BE2C (cell line): ENCODE measurements around the gene MAP3K15.

Experiments used
- DNase-seq: peaks from one replicate; pipeline ENCODE4 v3.0.0-alpha.2; 2020
- H3K27me3 ChIP-seq: fragments of 250-450 bp; sonication (Bioruptor Pico); 2 replicates; pipeline ENCODE4 v1.5.1; 2020; ENCODE audit warnings: mild to moderate bottlenecking
- H3K36me3 ChIP-seq: fragments of 250-450 bp; sonication (Bioruptor Pico); 2 replicates; pipeline ENCODE4 v1.5.1; 2020; ENCODE audit warnings: mild to moderate bottlenecking
- H3K4me1 ChIP-seq: fragments of 250-450 bp; sonication (Bioruptor Pico); 2 replicates; pipeline ENCODE4 v1.5.1; 2020
- H3K4me3 ChIP-seq: 2 replicates; pipeline ENCODE4 v1.5.1; 2011; ENCODE audit warnings: low read depth, low read length
- H3K9me3 ChIP-seq: fragments of 250-450 bp; sonication (Bioruptor Pico); 2 replicates; pipeline ENCODE4 v1.5.1; 2020
- CTCF ChIP-seq: IDR thresholded peaks from 2 replicates; pipeline ENCODE4 v1.5.1; 2012; ENCODE audit warnings: mild to moderate bottlenecking, low read depth, low read length

Gene MAP3K15

GRCh38 chrX:19373351-19373891 lies 141.9 kb downstream of the MAP3K15 start:
- no peak for TF ChIP-seq CTCF
- no peak overlapping the region for H3K4me3 ChIP-seq
- DNase-seq: no peak

DNA sequence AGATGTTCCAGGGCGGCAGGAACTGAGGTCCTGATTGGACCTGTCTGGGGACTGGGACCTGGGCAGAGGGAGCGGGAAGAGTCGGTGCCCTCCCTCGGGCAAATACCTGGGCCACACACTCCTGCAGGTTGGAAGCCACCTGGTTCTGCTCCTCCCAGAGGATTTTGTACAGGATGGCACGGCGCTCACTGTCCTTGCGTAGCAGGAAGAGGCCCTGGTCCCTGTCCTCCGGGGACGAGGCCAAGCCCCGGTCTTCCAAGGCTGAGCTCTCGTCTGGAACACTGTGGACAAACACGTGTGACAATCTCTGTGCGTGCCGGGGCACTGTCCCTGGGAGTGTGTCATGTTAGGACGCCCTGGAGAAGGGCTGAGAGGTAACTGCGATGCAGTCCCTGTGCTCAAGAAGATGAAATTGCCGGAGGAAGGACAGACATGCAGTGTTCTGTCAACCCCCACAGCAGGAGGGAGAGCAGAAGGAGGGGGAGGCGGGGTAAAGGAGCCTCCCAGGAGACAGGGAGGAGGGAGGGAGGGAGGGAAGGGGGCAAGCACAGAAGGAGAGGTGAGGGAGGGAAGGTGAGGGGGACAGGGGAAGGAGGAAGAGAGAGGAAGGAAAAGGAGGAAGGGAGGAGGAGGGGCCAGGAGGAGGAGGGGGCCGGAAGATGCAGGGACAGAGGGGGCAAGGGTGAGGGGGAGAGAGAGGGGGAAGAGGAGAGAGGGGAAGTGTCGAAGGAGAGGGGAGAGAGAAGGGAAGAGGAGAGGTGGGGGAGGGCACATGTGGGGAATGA lies 142.6 kb downstream of the MAP3K15 start:
- H3K36me3 ChIP-seq: no peaks in the 10 kb centered on the region
- H3K9me3 ChIP-seq: no peaks in the 10 kb centered on the region
- H3K4me3 ChIP-seq: peak overlapping the region; percentile 57
- H3K27me3 ChIP-seq: no peaks in the 10 kb centered on the region
- peak; percentile 12 for DNase-seq
- no peak for TF ChIP-seq CTCF
- H3K4me1 ChIP-seq: no peaks in the 10 kb centered on the region

More at GRCh38 chrX:19373351-19373891, 141.9 kb downstream of the MAP3K15 start:
- Histone ChIP-seq H3K36me3 (no peaks in the 10 kb centered on the region), H3K9me3 (no peaks in the 10 kb centered on the region), H3K27me3 (no peaks in the 10 kb centered on the region), H3K4me1 (no peaks in the 10 kb centered on the region)

DNA sequence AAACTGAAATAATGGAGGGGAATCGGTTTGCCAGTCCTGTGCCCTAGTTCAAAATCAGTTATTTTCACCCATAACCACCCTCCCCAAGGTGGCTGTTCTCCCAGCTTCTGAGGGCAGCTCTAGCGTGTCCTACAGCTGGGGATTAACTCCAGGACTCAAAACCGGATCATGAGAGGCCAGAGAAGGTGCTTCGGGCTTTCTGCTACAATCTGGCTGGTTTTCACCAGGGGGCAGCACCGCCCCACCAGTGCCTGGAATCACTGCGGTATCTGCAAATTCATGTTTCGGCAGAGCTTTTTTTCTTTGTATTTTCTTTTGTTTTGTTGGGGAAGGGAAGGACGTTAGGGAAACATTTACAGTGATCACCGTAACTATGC lies 143.2 kb downstream of the MAP3K15 start:
- no peaks in the 10 kb centered on the region for H3K9me3 ChIP-seq
- H3K4me1 ChIP-seq: no peaks in the 10 kb centered on the region
- DNase-seq: peak; percentile 64
- TF ChIP-seq CTCF: peak; percentile 82
- no peaks in the 10 kb centered on the region for H3K36me3 ChIP-seq
- no peaks in the 10 kb centered on the region for H3K27me3 ChIP-seq
- peak overlapping the region; percentile 57 for H3K4me3 ChIP-seq

- no peak for DNase-seq
- H3K4me3 ChIP-seq: no peak overlapping the region
Observed at GRCh38 chrX:19370061-19370460, 145.2 kb downstream of the MAP3K15 start.

DNA sequence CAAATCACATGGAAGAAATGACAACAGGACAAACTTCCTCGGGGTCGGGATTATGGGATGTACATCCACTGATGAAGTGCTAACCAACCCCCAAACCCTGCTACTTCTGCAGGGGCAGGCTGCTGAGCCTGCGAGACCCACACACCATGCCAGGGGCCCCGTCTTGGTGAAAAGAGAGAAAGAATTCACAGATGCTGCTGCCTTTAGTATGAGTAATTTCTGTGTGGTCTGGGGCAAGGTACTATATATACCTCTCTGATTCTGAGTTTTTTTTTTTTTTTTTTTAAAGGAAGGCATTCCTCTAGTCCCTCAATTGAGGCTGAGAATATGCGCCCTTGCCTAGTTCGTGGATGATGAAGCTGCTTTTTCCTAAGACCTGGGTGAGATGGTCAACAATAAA lies 146.7 kb downstream of the MAP3K15 start:
- H3K4me3 ChIP-seq: no peak overlapping the region
- no peaks in the 10 kb centered on the region for H3K27me3 ChIP-seq
- no peaks in the 10 kb centered on the region for H3K9me3 ChIP-seq
- H3K36me3 ChIP-seq: no peaks in the 10 kb centered on the region
- no peak for DNase-seq
- H3K4me1 ChIP-seq: no peaks in the 10 kb centered on the region
- no peak for TF ChIP-seq CTCF

More at GRCh38 chrX:19370061-19370460, 145.2 kb downstream of the MAP3K15 start:
- H3K4me1 ChIP-seq: no peaks in the 10 kb centered on the region
- no peaks in the 10 kb centered on the region for H3K36me3 ChIP-seq
- TF ChIP-seq CTCF: no peak
- H3K9me3 ChIP-seq: no peaks in the 10 kb centered on the region
- no peaks in the 10 kb centered on the region for H3K27me3 ChIP-seq

DNA sequence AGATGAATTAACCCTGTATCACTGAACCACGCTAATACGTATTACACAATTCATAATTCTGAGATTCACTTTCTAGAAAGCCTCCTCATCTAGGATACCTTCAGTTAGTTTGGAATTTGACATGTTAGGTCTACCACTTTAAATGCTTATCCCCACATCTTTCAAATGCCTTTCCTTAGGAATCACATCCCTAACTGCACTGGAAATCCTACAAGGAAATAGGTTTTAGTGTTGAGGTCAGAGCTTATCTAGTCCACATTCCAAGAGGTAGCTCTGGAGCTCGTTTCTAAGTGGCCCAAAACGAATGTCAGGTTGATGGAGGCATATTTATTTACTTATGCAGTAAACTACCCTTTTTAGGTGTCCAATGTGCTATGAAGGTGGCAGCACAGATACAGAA lies 153.6 kb downstream of the MAP3K15 start:
- Histone ChIP-seq H3K27me3 (no peaks in the 10 kb centered on the region), H3K36me3 (peaks cover 21% of the 10 kb centered on the region), H3K4me1 (no peaks in the 10 kb centered on the region), H3K9me3 (no peaks in the 10 kb centered on the region), H3K4me3 (no peak overlapping the region)
- no peak for DNase-seq
- no peak for TF ChIP-seq CTCF
